ENCODE data around the gene GSDME.

DNA sequence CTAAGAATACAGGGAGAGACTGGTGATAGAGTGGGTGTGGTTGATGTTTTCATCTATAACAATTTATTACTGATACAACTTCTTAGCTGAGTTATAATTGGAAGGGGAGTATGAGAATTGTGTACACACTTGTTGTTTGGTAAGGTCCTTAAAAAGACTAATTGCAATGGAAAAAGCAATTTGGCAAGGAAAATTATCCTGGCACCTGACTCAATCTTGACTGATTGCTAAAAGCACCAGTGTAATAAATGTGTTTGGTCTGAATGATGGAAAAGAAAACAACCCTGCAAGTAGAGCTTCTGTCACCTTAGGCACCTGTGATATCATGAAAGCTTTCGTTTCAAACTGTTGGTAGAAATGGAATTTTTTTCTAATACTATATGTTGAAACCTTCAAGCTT is 6.7 kb upstream of the GSDME start:
- TF ChIP-seq, protein P1, sequence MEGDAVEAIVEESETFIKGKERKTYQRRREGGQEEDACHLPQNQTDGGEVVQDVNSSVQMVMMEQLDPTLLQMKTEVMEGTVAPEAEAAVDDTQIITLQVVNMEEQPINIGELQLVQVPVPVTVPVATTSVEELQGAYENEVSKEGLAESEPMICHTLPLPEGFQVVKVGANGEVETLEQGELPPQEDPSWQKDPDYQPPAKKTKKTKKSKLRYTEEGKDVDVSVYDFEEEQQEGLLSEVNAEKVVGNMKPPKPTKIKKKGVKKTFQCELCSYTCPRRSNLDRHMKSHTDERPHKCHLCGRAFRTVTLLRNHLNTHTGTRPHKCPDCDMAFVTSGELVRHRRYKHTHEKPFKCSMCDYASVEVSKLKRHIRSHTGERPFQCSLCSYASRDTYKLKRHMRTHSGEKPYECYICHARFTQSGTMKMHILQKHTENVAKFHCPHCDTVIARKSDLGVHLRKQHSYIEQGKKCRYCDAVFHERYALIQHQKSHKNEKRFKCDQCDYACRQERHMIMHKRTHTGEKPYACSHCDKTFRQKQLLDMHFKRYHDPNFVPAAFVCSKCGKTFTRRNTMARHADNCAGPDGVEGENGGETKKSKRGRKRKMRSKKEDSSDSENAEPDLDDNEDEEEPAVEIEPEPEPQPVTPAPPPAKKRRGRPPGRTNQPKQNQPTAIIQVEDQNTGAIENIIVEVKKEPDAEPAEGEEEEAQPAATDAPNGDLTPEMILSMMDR (IDR thresholded peaks at IDR 0.05; ENCODE audit: low read depth, low read length, poor library complexity, severe bottlenecking), result no peak
- no peak for TF ChIP-seq EZH2phosphoT487 (IDR thresholded peaks at IDR 0.05; ENCODE audit: borderline replicate concordance, low read length)

Measured in DOHH2 (cell line).